ENCODE results near the gene RPS26. TPM values are rescaled to one million over a fixed set of nuclear protein-coding genes. Genes with fewer than 3 reads are reported as not detected.
"Not testable (repeated sequence)": the region's sequence is repeated elsewhere in the genome, so short reads cannot be mapped to it uniquely, and the experiment has no call there.

Gene RPS26
- total RNA-seq, 2 experiments from 2014 or later, result 118 to 126 TPM

DNA sequence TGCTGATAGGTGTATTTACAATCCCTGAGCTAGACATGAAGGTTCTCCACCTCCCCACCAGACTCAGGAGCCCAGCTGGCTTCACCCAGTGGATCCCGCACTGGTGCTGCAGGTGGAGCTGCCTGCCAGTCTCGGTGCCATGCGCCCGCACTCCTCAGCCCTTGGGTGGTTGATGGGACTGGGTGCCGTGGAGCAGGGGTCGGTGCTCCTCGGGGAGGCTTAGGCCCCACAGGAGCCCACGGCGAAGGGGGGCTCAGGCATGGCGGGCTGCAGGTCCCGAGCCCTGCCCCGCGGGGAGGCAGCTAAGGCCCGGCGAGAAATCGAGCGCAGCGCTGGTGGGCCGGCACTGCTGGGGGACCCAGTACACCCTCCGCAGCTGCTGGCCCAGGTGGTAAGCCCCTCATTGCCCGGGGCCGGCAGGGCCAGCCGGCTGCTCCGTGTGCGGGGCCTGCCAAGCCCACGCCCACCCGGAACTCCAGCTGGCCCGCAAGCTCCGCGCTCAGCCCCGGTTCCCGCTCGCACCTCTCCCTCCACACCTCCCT, 41.6 kb upstream of the RPS26 start:
- H3K9me3 Mint-ChIP-seq; H3K27ac Mint-ChIP-seq; H3K9me3 ChIP-seq (ENCODE audit: control insufficient read depth in 1 of 2, insufficient read depth in 1 of 2, low read length in 2 of 2); DNase-seq; H3K27ac ChIP-seq (ENCODE audit: low read depth in 1 of 2, low read length in 2 of 2); H3K4me3 ChIP-seq (ENCODE audit: low read length); H3K36me3 ChIP-seq (ENCODE audit: insufficient read depth, low read length); H3K36me3 Mint-ChIP-seq (ENCODE audit: low read depth); H3K4me3 Mint-ChIP-seq; intact Hi-C loops (cut with DNase I, micrococcal nuclease); ATAC-seq (ENCODE audit: poor library complexity): not testable (repeated sequence)
- Histone ChIP-seq H3K27me3 (ENCODE audit: control insufficient read depth in 1 of 2, insufficient read depth in 2 of 2, low read length in 2 of 2) (peaks cover 5 to 12% of the 10 kb centered on the region in 2 experiments), H3K4me1 (ENCODE audit: insufficient read depth, low read length) (peaks cover 17% of the 10 kb centered on the region)
- peaks cover 25% of the 10 kb centered on the region for H3K4me1 Mint-ChIP-seq (ENCODE audit: low read depth)
- CTCF ChIA-PET, result interaction anchor here (0.6 to 0.9 kb wide), 2 partner anchors 29 kb away, joined by 3 to 4 read pairs; no protein-coding TSS in a partner anchor
- POLR2A ChIA-PET, result interaction anchor here (1.2 kb wide), 1 partner anchor 104 kb away, joined by 3 read pairs; the partner anchor contains the start of gene PA2G4
- peaks cover 20% of the 10 kb centered on the region for H3K27me3 Mint-ChIP-seq

DNA sequence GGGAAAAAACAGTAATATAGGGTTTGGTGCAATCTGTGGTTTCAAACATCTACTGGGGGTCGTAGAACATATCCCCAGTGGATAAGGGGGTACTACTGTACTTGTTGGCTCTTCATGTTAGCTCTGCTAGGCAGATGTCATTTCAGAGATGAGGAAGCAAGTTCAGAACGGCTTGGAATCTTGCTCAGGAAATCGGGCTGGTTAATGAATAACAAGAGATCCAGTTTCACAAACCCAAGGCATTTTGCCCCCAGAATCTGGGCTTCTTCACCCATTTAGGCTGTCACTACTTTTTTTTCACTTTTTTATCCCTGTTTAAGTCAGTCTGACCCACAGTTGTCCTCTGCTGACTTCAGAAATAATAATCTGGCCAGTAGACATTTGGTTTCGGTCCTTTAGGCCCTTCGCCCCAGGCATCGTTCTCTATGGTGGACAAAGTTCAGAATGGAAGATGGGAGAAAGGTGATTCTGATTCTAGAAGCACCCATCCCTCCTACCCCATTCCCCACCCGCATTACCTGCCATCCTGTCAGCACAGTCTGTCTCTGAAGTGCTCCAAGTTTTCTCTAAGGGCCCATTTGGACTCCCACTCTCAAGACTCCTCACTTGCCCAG, 40.1 kb upstream of the RPS26 start:
- Mint-ChIP-seq H3K4me3 (no peak overlapping the region), H3K36me3 (ENCODE audit: low read depth) (no peaks in the 10 kb centered on the region), H3K27me3 (peaks cover 15% of the 10 kb centered on the region), H3K4me1 (ENCODE audit: low read depth) (peaks cover 22% of the 10 kb centered on the region), H3K9me3 (no peaks in the 10 kb centered on the region), H3K27ac (no peak overlapping the region)
- ATAC-seq (ENCODE audit: poor library complexity), result no peak
- ChIA-PET CTCF (no interaction called here), POLR2A (no interaction called here)
- Histone ChIP-seq H3K36me3 (ENCODE audit: insufficient read depth, low read length) (no peaks in the 10 kb centered on the region), H3K27ac (ENCODE audit: low read depth in 1 of 2, low read length in 2 of 2) (no peak overlapping the region), H3K4me3 (ENCODE audit: low read length) (no peak overlapping the region), H3K4me1 (ENCODE audit: insufficient read depth, low read length) (peaks cover 21% of the 10 kb centered on the region), H3K27me3 (ENCODE audit: control insufficient read depth in 1 of 2, insufficient read depth in 2 of 2, low read length in 2 of 2) (peaks cover 5 to 12% of the 10 kb centered on the region in 2 experiments), H3K9me3 (ENCODE audit: control insufficient read depth in 1 of 2, insufficient read depth in 1 of 2, low read length in 2 of 2) (no peaks in the 10 kb centered on the region)
- intact Hi-C loops (cut with DNase I, micrococcal nuclease), result no loop called here
- DNase-seq, result no peak
- TF ChIP-seq, protein P1, sequence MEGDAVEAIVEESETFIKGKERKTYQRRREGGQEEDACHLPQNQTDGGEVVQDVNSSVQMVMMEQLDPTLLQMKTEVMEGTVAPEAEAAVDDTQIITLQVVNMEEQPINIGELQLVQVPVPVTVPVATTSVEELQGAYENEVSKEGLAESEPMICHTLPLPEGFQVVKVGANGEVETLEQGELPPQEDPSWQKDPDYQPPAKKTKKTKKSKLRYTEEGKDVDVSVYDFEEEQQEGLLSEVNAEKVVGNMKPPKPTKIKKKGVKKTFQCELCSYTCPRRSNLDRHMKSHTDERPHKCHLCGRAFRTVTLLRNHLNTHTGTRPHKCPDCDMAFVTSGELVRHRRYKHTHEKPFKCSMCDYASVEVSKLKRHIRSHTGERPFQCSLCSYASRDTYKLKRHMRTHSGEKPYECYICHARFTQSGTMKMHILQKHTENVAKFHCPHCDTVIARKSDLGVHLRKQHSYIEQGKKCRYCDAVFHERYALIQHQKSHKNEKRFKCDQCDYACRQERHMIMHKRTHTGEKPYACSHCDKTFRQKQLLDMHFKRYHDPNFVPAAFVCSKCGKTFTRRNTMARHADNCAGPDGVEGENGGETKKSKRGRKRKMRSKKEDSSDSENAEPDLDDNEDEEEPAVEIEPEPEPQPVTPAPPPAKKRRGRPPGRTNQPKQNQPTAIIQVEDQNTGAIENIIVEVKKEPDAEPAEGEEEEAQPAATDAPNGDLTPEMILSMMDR (IDR thresholded peaks at IDR 0.05), result no peak

DNA sequence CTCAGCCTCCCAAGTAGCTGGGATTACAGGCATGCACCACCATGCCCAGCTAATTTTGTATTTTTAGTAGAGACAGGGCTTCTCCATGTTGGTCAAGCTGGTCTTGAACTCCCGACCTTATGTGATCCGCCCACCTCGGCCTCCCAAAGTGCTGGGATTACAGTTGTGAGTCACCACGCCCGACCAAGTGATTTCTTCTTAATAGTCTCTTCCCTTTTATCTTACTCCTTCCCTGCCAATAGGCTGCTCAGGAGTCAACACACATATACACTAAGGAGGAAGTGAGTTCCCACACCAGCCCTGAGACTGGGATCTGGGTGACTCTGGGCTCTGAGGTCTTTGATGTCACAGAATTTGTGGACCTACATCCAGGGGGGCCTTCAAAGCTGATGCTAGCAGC, 38.3 kb upstream of the RPS26 start:
- DNase-seq; H3K27me3 Mint-ChIP-seq; H3K4me3 ChIP-seq (ENCODE audit: low read length); H3K27ac Mint-ChIP-seq; H3K36me3 Mint-ChIP-seq (ENCODE audit: low read depth); H3K27ac ChIP-seq (ENCODE audit: low read depth in 1 of 2, low read length in 2 of 2); H3K4me3 Mint-ChIP-seq; H3K36me3 ChIP-seq (ENCODE audit: insufficient read depth, low read length); H3K27me3 ChIP-seq (ENCODE audit: control insufficient read depth in 1 of 2, insufficient read depth in 2 of 2, low read length in 2 of 2); ATAC-seq (ENCODE audit: poor library complexity); CTCF ChIA-PET; intact Hi-C loops (cut with DNase I, micrococcal nuclease); H3K9me3 ChIP-seq (ENCODE audit: control insufficient read depth in 1 of 2, insufficient read depth in 1 of 2, low read length in 2 of 2); H3K9me3 Mint-ChIP-seq: not testable (repeated sequence)
- peaks cover 22% of the 10 kb centered on the region for H3K4me1 ChIP-seq (ENCODE audit: insufficient read depth, low read length)
- peaks cover 23% of the 10 kb centered on the region for H3K4me1 Mint-ChIP-seq (ENCODE audit: low read depth)
- POLR2A ChIA-PET, result interaction anchor here (1.6 kb wide), 1 partner anchor 29 kb away, joined by 4 read pairs; the partner anchor contains the start of gene RAB5B

DNA sequence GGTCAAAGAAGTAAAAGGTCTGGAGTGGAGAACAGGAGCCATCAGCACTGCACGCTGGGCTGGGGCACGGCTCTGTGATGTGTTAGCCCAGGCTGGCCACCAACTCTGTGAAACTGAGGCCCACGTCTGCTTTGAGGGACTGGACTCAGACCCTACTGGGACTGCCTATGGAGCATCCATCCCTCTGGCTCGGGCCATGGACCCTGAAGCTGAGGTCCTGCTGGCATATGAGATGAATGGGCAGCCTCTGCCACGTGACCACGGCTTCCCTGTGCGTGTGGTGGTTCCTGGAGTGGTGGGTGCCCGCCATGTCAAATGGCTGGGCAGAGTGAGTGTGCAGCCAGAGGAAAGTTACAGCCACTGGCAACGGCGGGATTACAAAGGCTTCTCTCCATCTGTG, 37.5 kb upstream of the RPS26 start:
- H3K4me3 Mint-ChIP-seq, result no peak overlapping the region
- H3K9me3 Mint-ChIP-seq, result no peaks in the 10 kb centered on the region
- H3K9me3 ChIP-seq (ENCODE audit: control insufficient read depth in 1 of 2, insufficient read depth in 1 of 2, low read length in 2 of 2), result no peaks in the 10 kb centered on the region
- H3K27ac Mint-ChIP-seq, result no peak overlapping the region
- DNase-seq (no peak), ATAC-seq (ENCODE audit: poor library complexity) (no peak)
- TF ChIP-seq, protein P1 (IDR thresholded peaks at IDR 0.05), result no peak
- H3K27ac ChIP-seq (ENCODE audit: low read depth in 1 of 2, low read length in 2 of 2), result no peak overlapping the region
- ChIA-PET CTCF (no interaction called here), POLR2A (interaction anchor here (1.6 kb wide), 1 partner anchor 30 kb away, joined by 4 read pairs; the partner anchor contains the start of gene RAB5B)
- peaks cover 24% of the 10 kb centered on the region for H3K4me1 Mint-ChIP-seq (ENCODE audit: low read depth)
- H3K36me3 ChIP-seq (ENCODE audit: insufficient read depth, low read length), result no peaks in the 10 kb centered on the region
- H3K27me3 ChIP-seq (ENCODE audit: control insufficient read depth in 1 of 2, insufficient read depth in 2 of 2, low read length in 2 of 2), result no peaks in the 10 kb centered on the region
- no peaks in the 10 kb centered on the region for H3K27me3 Mint-ChIP-seq
- peaks cover 22% of the 10 kb centered on the region for H3K4me1 ChIP-seq (ENCODE audit: insufficient read depth, low read length)
- intact Hi-C loops (cut with DNase I, micrococcal nuclease), result no loop called here
- no peaks in the 10 kb centered on the region for H3K36me3 Mint-ChIP-seq (ENCODE audit: low read depth)
- H3K4me3 ChIP-seq (ENCODE audit: low read length), result no peak overlapping the region

Measured in CD4-positive, alpha-beta T cell (primary cell).